GM21825 (cell line): Measurements from ENCODE around the gene KCNAB1.
"Not testable (repeated sequence)": the region's sequence is repeated elsewhere in the genome, so short reads cannot be mapped to it uniquely, and the experiment has no call there.

Source experiments
- ATAC-seq: cut with Tn5 transposase; IDR thresholded peaks from one replicate; pipeline ENCODE4 v1.9.1; 2021; ENCODE audit warnings: mild to moderate bottlenecking, moderate library complexity; ENCODE audit not compliant: unreplicated experiment

The KCNAB1 gene

GRCh38 chr3:156216216-156216615 lies 95.8 kb downstream of the KCNAB1 start:
- no peak for ATAC-seq

DNA sequence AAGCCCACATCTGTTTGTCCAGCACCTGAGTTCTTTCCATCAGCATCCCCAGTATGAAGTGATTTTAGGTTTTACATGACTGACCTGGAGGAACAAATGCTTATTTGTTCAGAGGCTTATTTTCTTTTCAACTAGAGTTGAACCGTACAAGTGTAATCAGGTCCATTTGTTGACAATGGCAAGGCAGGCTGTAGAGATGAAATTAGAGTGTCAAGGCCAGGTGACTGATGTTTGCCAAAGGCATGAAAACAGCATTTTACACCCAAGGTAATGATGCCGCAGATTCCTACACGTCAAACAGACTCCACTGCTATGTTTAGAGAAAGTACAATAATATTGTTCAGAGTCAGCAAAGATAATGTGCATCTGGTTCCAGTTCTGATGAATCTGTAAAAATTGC lies 96.5 kb downstream of the KCNAB1 start:
- no peak for ATAC-seq

GRCh38 chr3:156217674-156218352 lies 97.4 kb downstream of the KCNAB1 start:
- ATAC-seq, result no peak

GRCh38 chr3:156218353-156218744 lies 98.0 kb downstream of the KCNAB1 start:
- ATAC-seq, result no peak

- ATAC-seq, result not testable (repeated sequence)
These were observed 102.0 kb downstream of the KCNAB1 start for GRCh38 chr3:156222381-156222780.

GRCh38 chr3:156224046-156224445 lies 103.7 kb downstream of the KCNAB1 start:
- ATAC-seq, result not testable (repeated sequence)

DNA sequence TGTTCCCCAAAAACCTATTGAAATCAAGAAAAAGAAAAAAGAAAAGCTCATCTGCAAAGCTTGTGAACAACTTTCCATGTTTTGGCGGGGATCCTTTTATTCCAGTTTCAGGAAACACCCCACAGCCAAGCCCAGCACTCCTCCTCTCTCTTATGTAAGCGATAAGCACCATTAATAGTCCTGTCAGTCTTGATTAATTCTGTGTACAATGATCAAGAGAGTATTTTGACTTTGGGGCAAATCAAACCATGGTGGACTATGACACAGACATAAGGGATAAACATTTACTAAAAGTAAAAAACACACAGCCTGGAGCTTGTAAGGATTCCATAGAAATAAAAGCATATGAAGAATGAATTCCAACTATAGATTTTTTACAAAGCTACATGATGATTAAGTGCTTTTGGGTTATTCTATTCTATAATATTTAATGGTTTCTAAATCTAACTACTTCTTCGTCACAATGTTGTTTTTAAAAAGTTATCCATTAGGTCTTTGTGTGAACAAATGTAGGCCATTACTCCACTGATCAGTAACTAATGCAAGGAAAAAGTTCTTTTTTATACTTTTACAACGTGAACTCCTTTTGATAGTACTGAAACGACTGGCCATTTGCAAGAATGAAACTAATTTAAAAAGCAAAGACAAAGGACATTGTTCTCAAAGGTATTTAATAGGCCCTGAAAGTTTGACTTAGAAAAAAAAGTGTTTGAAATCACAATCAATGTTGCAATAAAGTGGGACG lies 106.5 kb downstream of the KCNAB1 start:
- no peak for ATAC-seq

DNA sequence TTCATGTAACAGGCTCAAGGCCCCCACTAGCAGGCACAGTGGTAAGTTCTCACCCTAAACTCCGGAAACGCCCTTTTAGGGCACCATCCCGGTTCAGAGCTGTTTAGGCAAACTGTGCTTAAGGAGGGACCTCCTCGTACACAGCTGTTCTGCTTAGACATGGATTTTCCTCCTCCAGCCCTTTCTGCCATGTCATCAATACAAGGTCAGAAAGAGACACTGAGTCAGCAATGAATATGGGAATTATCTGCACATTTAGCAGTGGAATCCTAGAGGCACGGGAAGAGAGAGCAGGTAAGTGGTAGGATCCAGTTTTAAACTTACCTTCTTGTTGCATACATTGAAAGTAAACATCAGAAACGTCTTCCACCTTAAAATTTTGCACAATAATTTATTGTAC lies 107.3 kb downstream of the KCNAB1 start:
- no peak for ATAC-seq

GRCh38 chr3:156230278-156230900 lies 110.0 kb downstream of the KCNAB1 start:
- no peak for ATAC-seq

DNA sequence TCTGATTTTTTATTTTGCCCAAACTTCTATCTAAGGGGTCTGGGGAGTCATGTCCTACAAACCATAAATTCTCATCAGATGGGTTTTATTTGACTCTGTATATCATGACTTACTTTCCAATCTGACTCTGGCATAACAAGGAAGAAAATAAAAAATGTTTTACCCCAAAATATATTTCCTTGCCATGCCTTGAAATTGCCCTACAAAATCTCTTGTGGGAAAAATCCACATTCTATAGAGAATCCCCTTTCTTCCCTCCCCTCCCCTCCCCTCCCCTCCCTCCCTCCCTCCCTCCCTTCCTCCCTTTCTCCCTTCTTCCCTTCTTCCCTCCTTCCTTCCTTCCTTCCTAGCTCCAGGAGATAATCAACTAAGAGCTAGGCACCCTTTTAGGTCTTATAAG lies 110.8 kb downstream of the KCNAB1 start:
- ATAC-seq, result not testable (repeated sequence)

- no peak for ATAC-seq
These were observed 113.5 kb downstream of the KCNAB1 start for GRCh38 chr3:156233876-156234275.

GRCh38 chr3:156236556-156237260 lies 116.3 kb downstream of the KCNAB1 start:
- ATAC-seq, result no peak

GRCh38 chr3:156240642-156241041 lies 120.3 kb downstream of the KCNAB1 start:
- ATAC-seq, result no peak

DNA sequence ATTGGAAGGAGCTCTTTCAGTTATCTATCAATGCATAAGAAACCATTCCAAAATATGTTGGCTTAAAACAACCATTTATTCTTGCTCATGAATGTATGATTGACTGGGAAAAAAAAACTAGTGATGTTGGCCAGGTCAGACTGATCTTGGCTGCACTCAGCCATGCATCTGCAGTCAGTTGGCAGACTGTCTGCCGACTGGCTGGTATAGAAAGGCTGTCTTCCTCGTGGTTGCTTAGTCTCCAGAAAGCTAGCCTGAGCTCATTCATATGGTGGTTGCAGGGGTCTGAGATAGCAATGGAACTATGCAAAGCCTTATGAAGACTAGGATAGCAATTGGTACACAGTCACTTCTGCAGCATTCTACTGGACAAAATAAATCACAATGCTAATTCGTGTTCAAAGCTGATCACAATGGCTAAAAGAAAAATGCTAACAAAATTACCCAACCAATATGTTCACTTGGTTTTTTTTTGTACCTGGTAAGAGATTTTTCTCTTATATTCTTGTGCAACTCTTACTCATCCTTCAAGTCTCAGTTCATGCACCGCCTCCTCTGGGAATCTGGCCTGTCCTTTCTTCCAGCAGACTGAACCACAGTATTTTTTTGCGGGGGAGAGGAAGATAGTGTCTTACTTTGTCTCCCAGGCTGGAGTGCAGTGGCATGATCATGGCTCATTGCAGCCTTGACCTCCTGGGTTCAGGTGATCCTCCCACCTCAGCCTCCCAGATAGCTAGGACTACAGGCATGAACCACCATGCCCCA lies 126.8 kb downstream of the KCNAB1 start:
- ATAC-seq, result no peak

DNA sequence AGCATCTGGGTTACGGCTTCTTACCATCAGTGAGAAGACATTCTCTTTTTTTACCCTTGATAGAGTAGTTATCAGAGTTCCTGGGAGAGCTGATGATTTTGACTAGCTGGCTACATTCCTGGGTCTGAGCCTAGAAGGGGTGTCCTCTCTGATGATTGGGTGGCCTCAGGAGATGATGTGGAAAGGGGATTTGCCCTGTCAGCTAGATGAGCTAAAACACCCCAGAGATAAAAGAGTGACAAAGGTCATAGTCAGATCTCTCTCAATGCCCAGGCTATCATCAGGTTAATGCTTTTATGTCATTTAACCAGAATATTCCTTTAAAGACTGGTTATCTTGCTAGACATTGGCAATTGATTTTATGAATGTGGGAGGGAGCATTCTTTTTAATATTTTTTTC lies 130.2 kb downstream of the KCNAB1 start:
- no peak for ATAC-seq

- ATAC-seq, result no peak
These were observed 131.0 kb downstream of the KCNAB1 start for GRCh38 chr3:156251424-156251823.

GRCh38 chr3:156252656-156253055 lies 132.3 kb downstream of the KCNAB1 start:
- ATAC-seq, result no peak

GRCh38 chr3:156253150-156253549 lies 132.8 kb downstream of the KCNAB1 start:
- ATAC-seq, result peak; percentile 65

GRCh38 chr3:156256256-156256655 lies 135.9 kb downstream of the KCNAB1 start:
- no peak for ATAC-seq

DNA sequence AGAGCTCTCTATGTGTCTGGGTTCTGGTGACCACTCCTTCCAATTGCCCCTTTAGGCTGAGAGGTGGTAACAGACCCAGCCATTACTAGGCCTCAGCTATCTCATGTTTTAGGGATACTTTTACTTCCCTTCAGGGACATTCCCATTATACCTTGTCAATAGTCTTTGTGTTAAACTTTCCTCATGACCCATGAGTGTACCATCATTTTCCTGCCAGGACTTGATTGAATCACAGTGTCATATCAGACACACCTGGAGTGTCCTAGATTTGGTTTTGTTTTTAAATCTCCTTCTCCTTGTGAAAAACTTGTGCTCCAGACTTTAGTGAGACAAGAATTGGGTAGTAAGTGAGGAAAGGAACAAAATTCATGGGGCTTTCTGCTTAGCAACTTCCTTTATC lies 136.6 kb downstream of the KCNAB1 start:
- ATAC-seq, result no peak

DNA sequence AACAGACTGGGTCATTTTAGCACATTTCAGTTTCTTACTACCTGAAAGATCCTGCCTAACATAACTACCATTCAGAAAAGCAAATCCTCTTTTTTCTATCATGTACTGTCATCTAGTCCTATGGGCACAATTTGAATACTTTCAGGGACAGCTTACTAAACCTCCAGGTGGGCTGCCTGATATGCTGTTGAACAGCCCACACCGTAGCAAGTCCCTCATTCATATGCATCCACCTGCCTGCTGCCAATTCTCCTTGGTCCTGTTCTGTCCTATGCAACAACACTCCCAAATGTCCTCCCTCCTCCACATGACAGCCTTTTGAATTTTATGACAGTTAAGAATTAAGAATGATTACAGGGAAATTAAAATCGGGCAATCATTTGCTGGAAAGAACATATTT lies 137.9 kb downstream of the KCNAB1 start:
- ATAC-seq, result no peak
